HUDEP-2 (cell line): Measurements from ENCODE around the gene VPS54.
"Not testable (repeated sequence)": the region's sequence is repeated elsewhere in the genome, so short reads cannot be mapped to it uniquely, and the experiment has no call there.

Experiments used
- DNase-seq, 76 experiments: peaks; one replicate each; lab custom pipeline; 2025; ENCODE audit not compliant: unreplicated experiment in 76 of 76; lab: John Stamatoyannopoulos, UW

The VPS54 gene

DNA sequence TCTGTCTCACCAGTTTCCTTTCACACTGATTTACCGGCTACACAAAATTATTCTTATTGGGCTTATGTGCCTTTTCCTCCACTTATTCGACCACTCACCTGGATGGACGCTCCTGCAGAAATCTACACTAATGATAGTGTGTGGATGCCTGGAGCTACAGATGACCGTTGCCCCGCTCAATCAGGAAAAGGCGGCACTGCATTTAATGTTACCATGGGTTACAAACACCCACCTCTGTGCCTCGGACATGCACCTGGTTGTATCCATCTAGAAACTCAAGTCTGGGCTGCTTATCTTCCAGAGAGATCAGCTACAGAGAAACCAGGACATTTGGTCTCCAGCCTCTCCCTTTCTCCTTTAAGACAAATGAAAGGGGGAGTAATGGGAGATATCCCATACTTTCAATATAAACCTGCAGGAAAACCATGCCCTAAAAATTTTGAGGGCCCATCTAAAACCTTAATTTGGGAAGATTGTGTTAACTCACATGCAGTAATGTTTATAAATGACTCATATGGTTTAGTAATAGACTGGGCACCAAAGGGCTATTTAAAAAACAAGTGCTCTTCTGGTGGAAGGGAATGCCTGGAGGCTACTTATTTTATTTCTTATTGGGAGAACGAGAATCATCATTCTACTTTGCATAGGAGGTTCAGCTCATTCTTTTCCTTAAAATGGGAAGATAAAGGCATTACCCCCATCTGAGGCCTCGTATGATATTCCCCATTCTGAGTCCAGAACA is 24.7 kb downstream of the VPS54 start:
- not testable (repeated sequence) for DNase-seq

GRCh38 chr2:63993871-63994270 is 25.4 kb downstream of the VPS54 start:
- no peak for DNase-seq

DNA sequence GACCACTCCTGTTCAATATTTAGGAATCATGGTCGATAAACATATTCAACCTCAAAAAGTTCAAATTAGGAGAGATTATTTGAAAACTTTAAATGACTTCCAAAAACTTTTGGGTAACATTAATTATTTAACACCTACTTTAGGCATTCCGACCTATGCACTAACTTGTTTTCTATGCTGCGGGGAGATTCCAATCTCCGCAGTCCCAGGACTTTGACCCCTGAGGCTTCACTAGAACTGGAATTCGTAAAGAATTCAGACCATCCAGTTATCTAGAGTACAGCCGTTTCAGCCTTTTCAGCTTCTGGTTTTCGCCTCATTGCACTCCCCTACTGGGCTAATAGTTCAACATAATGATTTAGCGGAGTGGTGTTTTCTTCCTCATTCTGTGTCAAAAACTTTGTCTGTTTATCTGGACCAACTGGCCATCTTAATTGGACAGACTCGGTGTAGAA is 26.1 kb downstream of the VPS54 start:
- not testable (repeated sequence) for DNase-seq

GRCh38 chr2:63992061-63992685 is 27.1 kb downstream of the VPS54 start:
- no peak for DNase-seq

- not testable (repeated sequence) for DNase-seq
Measured at GRCh38 chr2:63991173-63991999, 27.8 kb downstream of the VPS54 start.

DNA sequence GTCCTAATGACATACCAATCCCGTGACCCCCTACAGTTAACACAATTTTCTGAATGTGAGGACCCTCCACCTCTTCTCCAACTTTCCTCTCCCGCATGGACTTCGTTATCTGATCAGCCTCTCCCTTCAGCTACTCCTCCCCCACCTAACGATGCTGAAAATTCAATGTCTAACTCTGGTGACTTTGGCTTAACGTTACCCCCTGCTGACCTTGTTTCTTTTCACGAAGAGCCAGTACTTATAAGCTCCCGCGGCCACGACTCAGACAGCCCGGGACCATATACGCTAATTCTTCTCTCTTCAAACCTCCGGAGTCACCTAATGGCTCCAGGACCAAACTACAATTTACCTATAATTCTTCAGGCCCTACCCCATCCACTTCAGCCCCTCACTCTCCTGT is 29.2 kb downstream of the VPS54 start:
- no peak for DNase-seq

- DNase-seq: not testable (repeated sequence)
Measured at GRCh38 chr2:63988842-63989436, 30.3 kb downstream of the VPS54 start.

DNA sequence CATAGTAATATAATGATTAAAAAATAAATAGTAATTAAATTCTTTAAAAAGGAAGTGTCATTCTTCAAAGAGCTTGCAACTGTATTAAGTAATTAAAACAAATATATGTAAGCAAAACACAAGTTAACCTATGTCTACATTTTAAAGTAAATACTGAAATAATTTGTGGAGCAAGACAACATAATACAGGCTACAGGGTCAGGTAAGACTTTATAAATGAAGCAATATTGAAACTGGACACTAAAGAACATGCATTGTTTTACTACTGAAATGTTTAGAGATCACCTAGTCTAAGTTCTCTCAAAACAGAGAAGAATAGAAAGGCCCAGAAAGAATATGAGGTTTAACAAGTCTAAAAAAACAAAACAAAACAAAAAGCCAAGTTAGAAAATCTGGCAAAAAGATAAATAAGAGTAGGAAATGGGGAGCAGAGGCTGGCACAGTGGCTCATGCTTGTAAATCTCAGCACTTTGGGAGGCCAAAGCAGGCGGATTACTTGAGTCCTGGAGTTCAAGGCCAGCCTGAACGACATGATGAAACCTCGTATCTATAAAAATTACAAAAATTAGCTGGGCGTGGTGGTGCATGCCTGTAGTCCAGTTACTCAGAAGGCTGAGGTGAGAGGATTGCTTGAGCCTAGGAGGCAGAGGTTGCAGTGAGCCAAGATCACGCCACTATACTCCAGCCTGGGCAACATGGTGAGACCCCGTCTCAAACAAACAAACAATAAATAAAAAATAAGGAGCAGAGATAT is 34.4 kb downstream of the VPS54 start:
- DNase-seq: no peak

GRCh38 chr2:63983986-63984605 is 35.1 kb downstream of the VPS54 start:
- DNase-seq: no peak

DNA sequence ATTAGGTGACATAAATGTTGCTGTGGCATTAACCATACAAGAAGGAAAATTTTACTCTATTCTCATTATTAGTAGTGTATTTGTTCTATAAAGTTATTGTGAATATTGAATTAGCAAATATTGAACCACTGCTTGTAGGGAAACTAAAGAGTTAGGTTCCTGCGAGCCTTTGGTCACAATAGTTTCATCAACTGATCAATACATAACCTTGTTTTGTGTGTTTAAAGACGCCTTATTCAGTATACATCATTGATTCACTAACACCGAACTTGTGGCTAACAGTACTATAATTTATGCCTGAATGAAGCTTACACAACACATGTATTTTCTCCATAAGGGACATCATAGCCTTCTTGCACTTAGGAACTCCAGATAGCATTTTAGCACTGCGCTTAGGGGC is 36.9 kb downstream of the VPS54 start:
- no peak for DNase-seq

DNA sequence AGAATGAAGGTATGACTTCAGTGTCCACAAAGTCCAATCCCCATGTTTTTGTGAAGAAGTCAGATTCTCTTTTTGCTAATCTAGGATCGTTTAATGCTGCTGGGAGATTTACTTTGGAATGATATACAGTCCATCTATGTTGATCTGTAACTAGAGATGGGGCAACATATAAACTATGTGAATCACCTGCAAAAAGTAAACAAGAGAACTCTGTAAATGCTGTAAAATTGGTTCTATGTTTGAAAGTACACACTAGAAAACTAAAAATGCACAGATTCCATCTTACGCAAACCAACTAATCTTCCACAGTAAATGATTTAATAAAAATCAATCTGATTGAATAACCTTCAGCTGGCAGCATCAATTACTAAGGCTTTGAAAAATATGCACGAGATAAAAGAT is 37.5 kb downstream of the VPS54 start:
- DNase-seq: no peak

GRCh38 chr2:63980794-63981193 is 38.4 kb downstream of the VPS54 start:
- no peak for DNase-seq

GRCh38 chr2:63977904-63978303 is 41.3 kb downstream of the VPS54 start:
- DNase-seq: no peak

- DNase-seq: no peak
Measured at GRCh38 chr2:63976125-63976510, 43.1 kb downstream of the VPS54 start.

DNA sequence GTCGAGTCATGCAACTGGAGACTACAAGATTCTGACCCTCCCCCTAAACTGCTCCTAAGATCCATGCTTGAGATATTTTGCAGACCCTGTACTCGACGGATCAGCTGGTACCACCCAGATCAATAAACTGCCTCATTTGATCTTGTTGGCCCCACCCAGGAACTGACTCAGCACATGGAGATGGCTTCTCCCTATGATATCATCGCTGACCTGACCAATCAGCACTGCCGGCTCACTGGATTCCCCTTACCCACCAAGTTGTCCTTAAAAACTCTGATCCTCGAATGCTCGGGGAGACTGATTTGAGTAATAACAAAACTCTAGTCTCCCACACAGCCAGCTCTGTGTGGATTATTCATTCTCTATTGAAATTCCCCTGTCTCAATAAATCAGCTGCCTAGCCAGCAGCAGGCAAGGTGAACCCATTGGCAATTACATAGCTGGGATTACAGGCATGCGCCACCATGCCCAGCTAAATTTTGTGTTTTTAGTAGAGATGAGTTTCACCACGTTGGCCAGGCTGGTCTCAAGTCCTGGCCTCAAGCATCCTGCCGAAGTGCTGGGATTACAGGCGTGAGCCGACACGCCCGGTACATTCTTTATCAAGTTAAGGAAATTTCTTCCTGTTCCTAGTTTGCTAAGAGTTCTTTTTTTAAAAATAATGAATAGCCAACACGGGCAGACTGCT is 43.6 kb downstream of the VPS54 start:
- DNase-seq: no peak

DNA sequence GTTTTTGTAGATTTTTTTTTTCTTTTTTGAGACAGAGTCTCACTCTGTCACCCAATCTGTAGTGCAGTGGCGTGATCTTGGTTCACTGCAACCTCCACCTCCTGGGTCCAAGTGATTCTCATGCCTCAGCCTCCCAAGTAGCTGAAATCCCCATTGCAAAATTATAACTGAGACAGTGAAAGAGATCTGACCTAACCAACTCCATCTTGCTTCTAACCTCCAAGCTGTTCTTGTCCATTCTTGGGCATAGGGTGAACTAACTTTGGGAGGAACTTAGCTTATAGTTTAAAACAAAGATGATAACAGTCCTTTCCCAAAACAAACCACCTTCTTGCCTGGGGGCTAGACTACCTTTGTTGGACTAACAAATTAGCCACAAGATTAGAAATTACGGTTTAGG is 44.2 kb downstream of the VPS54 start:
- not testable (repeated sequence) for DNase-seq

DNA sequence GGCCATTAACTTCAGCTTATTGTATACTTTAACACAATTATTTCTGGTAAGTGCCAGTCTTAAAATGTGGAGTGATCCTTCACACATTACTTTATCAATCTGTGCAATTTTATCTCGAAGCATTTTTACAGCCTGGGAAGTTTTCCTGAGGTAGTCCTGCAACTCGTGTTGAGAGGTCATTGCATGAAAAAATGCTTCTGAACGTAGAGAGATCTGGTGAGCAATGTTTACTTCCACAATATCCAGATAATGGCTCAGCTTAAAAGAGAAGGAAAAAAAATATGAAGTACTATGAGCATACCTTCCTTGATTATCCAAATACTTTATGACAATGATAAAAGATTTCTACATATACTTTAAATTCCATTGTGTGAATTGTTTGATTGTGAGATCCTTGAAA is 57.0 kb downstream of the VPS54 start:
- DNase-seq: no peak

DNA sequence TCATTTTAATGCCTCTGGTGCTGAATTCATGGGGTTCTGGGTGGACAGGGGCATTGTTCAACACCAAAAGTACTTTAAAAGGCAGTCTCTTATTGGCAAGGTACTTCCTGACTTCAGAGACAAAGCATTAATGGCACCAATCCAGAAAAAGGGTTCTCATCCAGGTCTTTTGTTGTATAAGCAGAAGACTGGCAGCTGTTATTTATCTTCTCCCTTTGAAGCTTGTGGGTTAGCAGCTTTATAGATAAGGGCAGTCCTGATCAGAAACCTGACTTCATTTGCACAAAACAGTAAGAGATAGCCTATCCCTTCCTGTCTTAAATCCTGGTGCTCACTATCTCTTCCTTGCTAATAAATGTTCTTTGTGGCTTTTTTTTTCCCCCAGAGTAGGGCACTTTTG is 68.8 kb downstream of the VPS54 start:
- peak in 18 of 76 experiments; percentile 0 to 48 (median 30) for DNase-seq

DNA sequence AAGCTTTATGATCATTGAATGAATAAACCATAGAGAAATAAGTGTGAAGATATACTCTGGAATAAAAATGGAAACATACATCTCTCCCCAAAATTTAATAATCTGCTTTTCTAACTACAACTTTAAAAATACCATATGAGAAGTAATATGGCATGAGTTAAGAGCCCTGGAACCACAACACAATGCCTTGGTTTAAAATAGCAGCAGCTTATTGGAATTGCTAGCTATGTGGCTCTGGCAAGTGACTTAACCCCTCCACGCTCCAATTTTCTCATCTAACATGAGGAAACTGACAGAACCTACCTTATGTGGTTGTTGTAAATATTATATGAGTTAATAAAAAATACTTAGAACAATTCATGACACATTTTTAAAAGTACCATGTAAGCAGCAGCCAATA is 76.4 kb downstream of the VPS54 start:
- no peak for DNase-seq
